CD4-positive, alpha-beta T cell (primary cell): ENCODE data around the gene SNX14. TPM values are rescaled to one million over a fixed set of nuclear protein-coding genes. Genes with fewer than 3 reads are reported as not detected.
"Not testable (repeated sequence)": the region's sequence is repeated elsewhere in the genome, so short reads cannot be mapped to it uniquely, and the experiment has no call there.

Experiments used
- ATAC-seq: fragments of 200-7000 bp; cut with Tn5 transposase; one replicate; pipeline ENCODE4 v1.10.0; 2022; ENCODE audit warnings: mild to moderate bottlenecking; ENCODE audit not compliant: poor library complexity
- CTCF ChIA-PET: fragments of 350-600 bp; sonication (Branson Sonifier 250); formaldehyde crosslinking; loops from one replicate; lab custom pipeline; 2021; ENCODE audit warnings: antibody characterized with exemption, inconsistent platforms; lab: Charles Lee
- POLR2A ChIA-PET: fragments of 350-600 bp; sonication (Branson Sonifier 250); formaldehyde crosslinking; loops from one replicate; lab custom pipeline; 2021; ENCODE audit warnings: antibody characterized with exemption, inconsistent platforms; lab: Charles Lee
- DNase-seq, 14 experiments: peaks; one replicate each; pipeline ENCODE4 v3.0.0-alpha.2; 2013 to 2020; ENCODE audit warnings: mixed read lengths in 2 of 14
- H3K27ac ChIP-seq, 2 donors: one replicate each; pipeline versions ENCODE4 v1.5.1 to v1.7.0; 2013; ENCODE audit warnings: low read length in 2 of 2, low read depth in 1 of 2, mild to moderate bottlenecking in 1 of 2
- H3K27me3 ChIP-seq, 2 experiments: 1 replicate in 1 of 2; 2 replicates in 1 of 2; pipeline versions ENCODE4 v1.6.1 to v1.7.0; 2013; ENCODE audit warnings: low read length in 2 of 2, control low read depth in 1 of 2, mild to moderate bottlenecking in 1 of 2, moderate library complexity in 1 of 2; ENCODE audit not compliant: insufficient read depth in 2 of 2, control insufficient read depth in 1 of 2
- H3K36me3 ChIP-seq: one replicate; pipeline ENCODE4 v1.6.1; 2013; ENCODE audit warnings: low read length, control low read depth; ENCODE audit not compliant: insufficient read depth
- H3K4me1 ChIP-seq: one replicate; pipeline ENCODE4 v1.6.1; 2013; ENCODE audit warnings: low read length, control low read depth; ENCODE audit not compliant: insufficient read depth
- H3K4me3 ChIP-seq: one replicate; pipeline ENCODE4 v1.5.1; 2013; ENCODE audit warnings: mild to moderate bottlenecking, low read length, moderate library complexity
- H3K9me3 ChIP-seq, 2 experiments: 1 replicate in 1 of 2; 2 replicates in 1 of 2; pipeline versions ENCODE4 v1.6.1 to v1.7.0; 2013; ENCODE audit warnings: low read length in 2 of 2, mild to moderate bottlenecking in 2 of 2, control low read depth in 1 of 2, moderate library complexity in 1 of 2; ENCODE audit not compliant: control insufficient read depth in 1 of 2, insufficient read depth in 1 of 2
- H3K27ac Mint-ChIP-seq: one replicate; pipeline ENCODE4 v1.8.0; 2020; ENCODE audit warnings: mixed read lengths
- H3K27me3 Mint-ChIP-seq: one replicate; pipeline ENCODE4 v1.8.0; 2021; ENCODE audit warnings: mixed read lengths
- H3K36me3 Mint-ChIP-seq: one replicate; pipeline ENCODE4 v1.8.0; 2021; ENCODE audit warnings: low read depth, mixed read lengths
- H3K4me1 Mint-ChIP-seq: one replicate; pipeline ENCODE4 v1.8.0; 2021; ENCODE audit warnings: low read depth, mixed read lengths
- H3K4me3 Mint-ChIP-seq: one replicate; pipeline ENCODE4 v1.8.0; 2020; ENCODE audit warnings: mild to moderate bottlenecking, mixed read lengths
- H3K9me3 Mint-ChIP-seq: one replicate; pipeline ENCODE4 v1.8.0; 2020; ENCODE audit warnings: mixed read lengths
- CTCF ChIP-seq: fragments of 200-600 bp; IDR thresholded peaks from one replicate; pipeline ENCODE4 v1.8.0; 2022; ENCODE audit warnings: antibody characterized with exemption, mild to moderate bottlenecking
- intact Hi-C, 2 experiments: fragments of 100-400 bp; cut with DNase I in 1 of 2; cut with micrococcal nuclease in 1 of 2; formaldehyde crosslinking; loops; one replicate each; pipeline versions ENCODE4 v1.15.1 to v1.9.0; 2023 to 2025; cut with DNase I, micrococcal nuclease
- total RNA-seq, 174 experiments: library from RNA in 2 of 174; stranded (reverse) in 2 of 174; gene quantifications; one replicate each; pipeline ENCODE4 v1.2.3 and lab custom pipeline; 2021 to 2026

The SNX14 gene
- total RNA-seq, 2 experiments from 2014 or later, result 30.8 to 31.5 TPM

- H3K27ac Mint-ChIP-seq, result no peak overlapping the region
- DNase-seq, result no peak
- Histone ChIP-seq H3K9me3 (no peaks in the 10 kb centered on the region), H3K4me1 (no peaks in the 10 kb centered on the region), H3K27me3 (no peaks in the 10 kb centered on the region), H3K36me3 (peaks cover 30% of the 10 kb centered on the region), H3K4me3 (no peak overlapping the region), H3K27ac (no peak overlapping the region)
- H3K4me1 Mint-ChIP-seq, result no peaks in the 10 kb centered on the region
- ChIA-PET POLR2A (no interaction called here), CTCF (no interaction called here)
- peaks cover 91% of the 10 kb centered on the region for H3K36me3 Mint-ChIP-seq
- intact Hi-C loops, result no loop called here
- no peaks in the 10 kb centered on the region for H3K9me3 Mint-ChIP-seq
- no peak overlapping the region for H3K4me3 Mint-ChIP-seq
- TF ChIP-seq CTCF, result no peak
- H3K27me3 Mint-ChIP-seq, result no peaks in the 10 kb centered on the region
- no peak for ATAC-seq
Observed at GRCh38 chr6:85568411-85568810, 25.2 kb downstream of the SNX14 start.

- peaks cover 87% of the 10 kb centered on the region for H3K36me3 Mint-ChIP-seq
- no peak for TF ChIP-seq CTCF
- no peak for ATAC-seq
- no peak overlapping the region for H3K27ac Mint-ChIP-seq
- no peaks in the 10 kb centered on the region for H3K4me1 ChIP-seq
- intact Hi-C loops, result no loop called here
- no peak overlapping the region for H3K4me3 Mint-ChIP-seq
- peaks cover 25% of the 10 kb centered on the region for H3K36me3 ChIP-seq
- ChIA-PET POLR2A (interaction anchor here (1.2 kb wide), 1 partner anchor 69 kb away, joined by 4 read pairs; no protein-coding TSS in a partner anchor), CTCF (no interaction called here)
- H3K9me3 Mint-ChIP-seq, result no peaks in the 10 kb centered on the region
- DNase-seq, result no peak
- no peak overlapping the region for H3K27ac ChIP-seq
- no peak overlapping the region for H3K4me3 ChIP-seq
- no peaks in the 10 kb centered on the region for H3K27me3 ChIP-seq
- H3K4me1 Mint-ChIP-seq, result no peaks in the 10 kb centered on the region
- no peaks in the 10 kb centered on the region for H3K27me3 Mint-ChIP-seq
- H3K9me3 ChIP-seq, result no peaks in the 10 kb centered on the region
Observed at GRCh38 chr6:85565736-85566135, 27.9 kb downstream of the SNX14 start.

GRCh38 chr6:85564223-85564622 lies 29.4 kb downstream of the SNX14 start:
- H3K27me3 Mint-ChIP-seq, H3K4me1 Mint-ChIP-seq, ATAC-seq, DNase-seq, H3K27ac ChIP-seq, intact Hi-C loops, H3K27me3 ChIP-seq, H3K4me3 Mint-ChIP-seq, CTCF ChIA-PET, H3K9me3 ChIP-seq, POLR2A ChIA-PET, H3K27ac Mint-ChIP-seq, H3K9me3 Mint-ChIP-seq, H3K4me1 ChIP-seq, H3K4me3 ChIP-seq: not testable (repeated sequence)
- peaks cover 88% of the 10 kb centered on the region for H3K36me3 Mint-ChIP-seq
- peaks cover 26% of the 10 kb centered on the region for H3K36me3 ChIP-seq

GRCh38 chr6:85561750-85562357 lies 31.8 kb downstream of the SNX14 start:
- CTCF ChIA-PET, result interaction anchor here (1.1 to 1.5 kb wide), 2 partner anchors 14 to 15 kb away, joined by 3 read pairs; no protein-coding TSS in a partner anchor
- H3K4me1 Mint-ChIP-seq, result no peaks in the 10 kb centered on the region

More at GRCh38 chr6:85561750-85562357, 31.8 kb downstream of the SNX14 start:
- no peaks in the 10 kb centered on the region for H3K4me1 ChIP-seq
- H3K27me3 ChIP-seq, result no peaks in the 10 kb centered on the region
- DNase-seq, result no peak
- H3K9me3 ChIP-seq, result no peaks in the 10 kb centered on the region
- POLR2A ChIA-PET, result no interaction called here
- H3K36me3 ChIP-seq, result peaks cover 26% of the 10 kb centered on the region
- H3K4me3 Mint-ChIP-seq, result no peak overlapping the region
- H3K27ac ChIP-seq, result no peak overlapping the region
- H3K9me3 Mint-ChIP-seq, result no peaks in the 10 kb centered on the region
- intact Hi-C loops, result no loop called here
- TF ChIP-seq CTCF, result no peak
- no peak overlapping the region for H3K27ac Mint-ChIP-seq
- H3K4me3 ChIP-seq, result no peak overlapping the region
- no peaks in the 10 kb centered on the region for H3K27me3 Mint-ChIP-seq
- H3K36me3 Mint-ChIP-seq, result peaks cover 77% of the 10 kb centered on the region
- no peak for ATAC-seq
